GM12891 (cell line): ENCODE data around the gene FKBP5.

ENCODE experiments used
- POLR2A ChIP-seq: IDR thresholded peaks from 2 replicates; pipeline ENCODE4 v1.6.1; 2011; ENCODE audit warnings: low read depth, low read length, control low read depth
- POU2F2 ChIP-seq: IDR thresholded peaks from 2 replicates; pipeline ENCODE4 v1.6.1; 2011; ENCODE audit warnings: low read depth, mild to moderate bottlenecking, control low read depth, low read length, moderate library complexity

DNA sequence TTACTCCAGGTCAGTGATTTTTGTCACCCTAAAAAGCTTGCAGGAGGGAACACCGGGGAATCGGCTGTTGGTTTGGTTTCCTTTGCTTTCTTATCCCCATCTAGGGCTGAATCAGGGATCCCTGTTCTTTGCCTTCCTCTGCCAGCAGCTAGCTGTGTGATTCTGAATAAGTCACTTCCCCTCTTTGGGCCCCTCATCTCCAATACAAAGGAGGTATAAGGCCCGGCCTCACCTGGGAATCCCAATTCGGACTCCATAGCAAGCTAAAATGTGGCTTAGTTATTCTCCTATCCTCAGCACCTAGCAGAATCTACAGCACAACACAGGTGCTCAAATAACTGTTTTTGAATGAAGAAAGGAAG lies 29.6 kb upstream of the FKBP5 start:
- TF ChIP-seq POU2F2, result no peak
- no peak for TF ChIP-seq POLR2A
